Left lung (tissue), 10 donors: Measurements from ENCODE around the gene TOR3A. TPM values are rescaled to one million over a fixed set of nuclear protein-coding genes. Genes with fewer than 3 reads are reported as not detected.

ENCODE experiments used
- ATAC-seq: fragments of 200-7000 bp; cut with Tn5 transposase; one replicate; pipeline ENCODE4 v1.9.1; 2020; ENCODE audit warnings: moderate library complexity
- DNase-seq, 4 donors: peaks; one replicate each; pipeline ENCODE4 v3.0.0-alpha.2; 2013 to 2020
- H3K27ac ChIP-seq, 2 donors: fragments of 200-600 bp; sonication (generic) in 1 of 2; one replicate each; pipeline versions ENCODE4 v1.5.0 to v1.8.0; 2020 to 2021
- H3K27me3 ChIP-seq, 2 donors: fragments of 200-600 bp; sonication (generic) in 1 of 2; one replicate each; pipeline versions ENCODE4 v1.5.0 to v1.8.0; 2020 to 2021
- H3K36me3 ChIP-seq, 2 donors: fragments of 200-600 bp; sonication (generic) in 1 of 2; one replicate each; pipeline versions ENCODE4 v1.5.0 to v1.8.0; 2020 to 2021
- H3K4me1 ChIP-seq, 2 donors: fragments of 200-600 bp; one replicate each; pipeline ENCODE4 v1.8.0; 2021
- H3K4me3 ChIP-seq, 2 donors: fragments of 200-600 bp; sonication (generic) in 1 of 2; one replicate each; pipeline versions ENCODE4 v1.5.0 to v1.8.0; 2020 to 2021; ENCODE audit warnings: mild to moderate bottlenecking in 1 of 2
- H3K9me3 ChIP-seq, 2 donors: fragments of 200-600 bp; sonication (generic) in 1 of 2; one replicate each; pipeline versions ENCODE4 v1.5.0 to v1.8.0; 2020 to 2021
- intact Hi-C, 2 donors: fragments of 100-400 bp; cut with DNase I; formaldehyde crosslinking; loops; one replicate each; pipeline versions ENCODE4 v1.11.2 to v1.14.2; 2022
- polyA plus RNA-seq, 6 donors: library from polyadenylated mRNA; unstranded; fragments of 120-200 nt; gene quantifications; one replicate each; pipeline ENCODE4 v1.2.1, GENCODE V29; 2013; ENCODE audit not compliant: insufficient read length in 6 of 6
- total RNA-seq, 2 donors: library from RNA; stranded (reverse); fragmentation: NEBNext Ultra II Directional; extraction: Animal tissue kit (Norgen Biotek cat#: 25700); gene quantifications; one replicate each; pipeline ENCODE4 v1.2.1, GENCODE V29; 2021
- TF ChIP-seq, protein P1 (sequence below), 2 donors: fragments of 200-600 bp; sonication (generic) in 1 of 2; IDR thresholded peaks; one replicate each; pipeline versions ENCODE4 v1.5.0 to v1.8.0; 2021; ENCODE audit warnings: antibody characterized with exemption in 2 of 2
- donor health status: DM: no; HTN: yes; CAD: no.
- donor health status: DM: no; HTN: no; CAD: no.

TOR3A gene
- total and polyA plus RNA-seq, 8 donors: 22.1 to 30.0 (median 24.2) TPM

DNA sequence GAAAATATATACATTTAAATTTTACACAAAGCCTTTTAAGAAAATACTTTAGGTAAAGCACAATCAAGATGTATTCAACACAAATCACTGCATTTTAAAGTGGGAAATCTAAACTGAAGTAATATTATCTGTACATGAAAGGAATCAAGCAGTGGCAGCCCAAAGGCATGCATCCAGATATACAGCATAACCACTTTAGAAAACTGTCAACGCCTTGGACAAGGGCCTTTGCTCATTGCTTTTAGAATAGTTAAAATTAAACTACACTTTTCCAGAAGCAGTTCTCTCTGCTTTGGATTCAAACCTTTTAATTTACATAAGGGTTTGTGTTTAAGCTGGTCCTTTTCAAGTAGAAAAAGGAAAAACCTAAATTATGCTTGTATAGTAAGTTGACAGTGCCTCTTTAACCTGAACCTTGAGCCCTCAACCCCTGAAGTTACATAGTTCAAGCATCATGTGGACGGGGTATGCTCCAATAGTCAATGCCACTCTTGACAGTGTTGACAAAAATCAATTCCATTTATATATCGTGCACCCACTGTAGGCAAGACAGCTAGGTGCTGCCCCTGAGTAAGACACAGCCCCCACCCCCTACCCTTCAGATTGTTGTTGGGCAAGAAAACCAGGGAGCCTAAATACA, 22.9 kb downstream of the TOR3A start:
- Histone ChIP-seq H3K4me1 (no peaks in the 10 kb centered on the region), H3K27me3 (no peaks in the 10 kb centered on the region), H3K27ac (no peak overlapping the region), H3K36me3 (peaks cover 0 to 52% of the 10 kb centered on the region in 2 donors), H3K9me3 (no peaks in the 10 kb centered on the region), H3K4me3 (no peak overlapping the region)
- DNase-seq (peak in 1 of 4 donors; percentile 13), ATAC-seq (no peak)
- intact Hi-C loops: no loop called here
- TF ChIP-seq, protein P1, sequence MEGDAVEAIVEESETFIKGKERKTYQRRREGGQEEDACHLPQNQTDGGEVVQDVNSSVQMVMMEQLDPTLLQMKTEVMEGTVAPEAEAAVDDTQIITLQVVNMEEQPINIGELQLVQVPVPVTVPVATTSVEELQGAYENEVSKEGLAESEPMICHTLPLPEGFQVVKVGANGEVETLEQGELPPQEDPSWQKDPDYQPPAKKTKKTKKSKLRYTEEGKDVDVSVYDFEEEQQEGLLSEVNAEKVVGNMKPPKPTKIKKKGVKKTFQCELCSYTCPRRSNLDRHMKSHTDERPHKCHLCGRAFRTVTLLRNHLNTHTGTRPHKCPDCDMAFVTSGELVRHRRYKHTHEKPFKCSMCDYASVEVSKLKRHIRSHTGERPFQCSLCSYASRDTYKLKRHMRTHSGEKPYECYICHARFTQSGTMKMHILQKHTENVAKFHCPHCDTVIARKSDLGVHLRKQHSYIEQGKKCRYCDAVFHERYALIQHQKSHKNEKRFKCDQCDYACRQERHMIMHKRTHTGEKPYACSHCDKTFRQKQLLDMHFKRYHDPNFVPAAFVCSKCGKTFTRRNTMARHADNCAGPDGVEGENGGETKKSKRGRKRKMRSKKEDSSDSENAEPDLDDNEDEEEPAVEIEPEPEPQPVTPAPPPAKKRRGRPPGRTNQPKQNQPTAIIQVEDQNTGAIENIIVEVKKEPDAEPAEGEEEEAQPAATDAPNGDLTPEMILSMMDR (IDR thresholded peaks at IDR 0.05): no peak

DNA sequence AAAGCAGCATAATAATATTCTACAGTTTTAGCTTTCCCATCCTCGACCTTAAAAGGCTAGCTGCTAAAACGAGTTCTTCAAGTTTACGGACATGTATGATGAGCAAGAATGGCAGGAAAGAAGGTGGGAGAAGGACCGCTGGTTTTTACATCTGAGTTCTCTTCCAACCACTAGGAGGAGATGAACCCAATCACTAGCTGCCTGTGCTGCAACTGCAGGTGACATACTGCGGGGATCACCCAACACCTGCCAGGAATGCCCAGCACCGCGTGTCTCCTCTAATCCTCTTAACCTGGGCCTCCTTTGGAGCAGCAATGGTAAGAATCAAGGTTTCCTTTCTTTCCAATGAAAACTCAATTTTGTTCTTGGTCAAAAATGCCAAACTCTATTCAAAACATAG, 23.5 kb downstream of the TOR3A start:
- no peak overlapping the region for H3K4me3 ChIP-seq
- H3K36me3 ChIP-seq: peaks cover 0 to 59% of the 10 kb centered on the region in 2 donors
- H3K27me3 ChIP-seq: no peaks in the 10 kb centered on the region
- no peaks in the 10 kb centered on the region for H3K9me3 ChIP-seq
- no peaks in the 10 kb centered on the region for H3K4me1 ChIP-seq
- intact Hi-C loops: no loop called here
- ATAC-seq: peak; percentile 70
- DNase-seq: peak in 1 of 4 donors; percentile 13
- no peak overlapping the region for H3K27ac ChIP-seq
- TF ChIP-seq, protein P1 (IDR thresholded peaks at IDR 0.05): peak in 1 of 2 donors; percentile 26

DNA sequence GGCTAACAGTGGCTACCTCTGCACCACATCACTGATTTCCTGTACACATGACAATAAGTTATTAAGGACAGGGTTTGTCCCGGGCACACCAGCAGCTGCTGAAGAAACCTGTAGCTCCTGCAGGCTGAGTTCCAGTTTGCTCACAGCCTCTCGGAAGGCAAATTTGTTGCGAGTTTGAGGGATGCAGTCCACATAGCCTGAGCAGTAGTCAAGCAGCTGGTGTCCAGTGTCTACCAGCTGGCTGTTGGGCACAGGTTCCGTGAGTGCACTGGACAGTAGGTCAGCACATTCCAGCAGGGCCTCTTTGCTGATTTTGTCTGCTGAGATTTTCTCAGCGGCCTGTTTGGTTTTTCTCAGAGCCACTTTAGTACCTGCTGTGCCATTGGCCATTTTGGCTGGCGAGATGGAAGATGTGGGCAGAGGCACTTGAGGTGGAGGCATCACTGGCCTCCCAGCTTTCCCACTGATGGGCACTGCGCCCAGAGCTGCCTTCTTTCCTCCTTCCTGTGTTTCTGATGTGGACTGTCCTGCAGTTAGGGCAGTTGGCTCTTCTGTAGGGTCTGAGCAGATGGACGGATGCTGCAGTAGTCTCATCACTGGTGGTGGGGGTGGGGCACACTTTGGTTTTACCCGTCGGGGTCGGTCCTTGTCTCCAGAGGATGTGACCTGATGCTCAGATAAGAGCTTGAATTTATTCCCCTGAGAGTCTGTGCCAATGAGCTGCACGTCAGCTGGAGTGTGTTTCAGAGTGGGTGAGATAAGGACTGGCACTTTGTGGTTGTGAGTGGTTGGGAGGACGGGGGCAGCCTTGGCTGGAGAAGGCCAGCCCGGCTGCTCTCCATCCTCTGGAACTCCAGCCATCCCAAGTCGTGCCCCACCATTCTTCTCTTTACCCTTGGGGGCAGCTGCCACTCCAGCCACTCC, 26.1 kb downstream of the TOR3A start:
- DNase-seq: no peak
- intact Hi-C loops: no loop called here
- H3K36me3 ChIP-seq: peaks cover 0 to 67% of the 10 kb centered on the region in 2 donors

DNA sequence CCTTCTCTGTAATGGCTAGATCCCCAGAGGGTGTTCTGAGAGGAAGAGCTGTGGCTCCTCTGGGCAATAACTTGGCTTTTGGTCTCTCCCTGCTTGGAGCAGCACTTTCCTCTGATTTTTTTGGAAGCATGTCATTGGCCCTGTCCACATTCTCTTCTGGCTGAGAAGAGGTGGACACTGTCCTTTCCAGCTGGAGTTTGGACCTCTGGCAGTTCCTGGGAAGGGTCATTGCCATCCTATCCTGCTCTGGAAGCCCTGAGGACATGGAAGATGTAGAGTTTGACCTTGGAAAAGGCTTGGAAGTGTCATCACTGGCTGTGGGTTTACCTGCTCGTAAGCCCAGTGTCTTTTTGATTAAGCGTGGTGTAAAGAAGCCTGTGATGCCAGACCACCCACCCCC, 26.8 kb downstream of the TOR3A start:
- DNase-seq (no peak), ATAC-seq (no peak)
- H3K4me3 ChIP-seq: no peak overlapping the region
- H3K4me1 ChIP-seq: no peaks in the 10 kb centered on the region
- no peak overlapping the region for H3K27ac ChIP-seq
- H3K36me3 ChIP-seq: peaks cover 0 to 74% of the 10 kb centered on the region in 2 donors
- no peaks in the 10 kb centered on the region for H3K27me3 ChIP-seq
- TF ChIP-seq, protein P1 (IDR thresholded peaks at IDR 0.05): no peak
- H3K9me3 ChIP-seq: no peaks in the 10 kb centered on the region
- intact Hi-C loops: no loop called here

More for the DNA sequence above, 26.1 kb downstream of the TOR3A start:
- no peaks in the 10 kb centered on the region for H3K4me1 ChIP-seq
- no peak overlapping the region for H3K27ac ChIP-seq
- no peaks in the 10 kb centered on the region for H3K9me3 ChIP-seq
- TF ChIP-seq, protein P1 (IDR thresholded peaks at IDR 0.05): no peak
- H3K4me3 ChIP-seq: no peak overlapping the region
- ATAC-seq: no peak
- no peaks in the 10 kb centered on the region for H3K27me3 ChIP-seq

DNA sequence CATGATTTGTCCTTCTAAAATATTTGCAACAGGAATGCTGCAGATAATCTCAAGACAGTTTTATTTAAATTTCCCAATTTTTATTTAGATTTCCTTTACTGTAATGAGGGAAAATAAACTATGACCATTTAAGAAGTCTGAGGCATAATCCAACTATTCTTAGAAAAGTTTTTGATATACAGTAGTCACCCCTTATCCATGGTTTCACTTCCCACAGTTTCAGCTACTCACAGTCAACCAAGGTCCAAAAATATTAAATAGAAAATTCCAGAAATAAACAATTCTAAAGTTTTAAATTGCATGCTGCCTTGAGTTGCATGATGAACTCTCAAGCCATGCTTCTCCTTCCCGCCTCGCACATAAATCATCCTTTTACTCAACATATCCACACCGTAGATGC, 33.3 kb downstream of the TOR3A start:
- Histone ChIP-seq H3K27ac (no peak overlapping the region), H3K4me3 (no peak overlapping the region), H3K27me3 (no peaks in the 10 kb centered on the region), H3K9me3 (no peaks in the 10 kb centered on the region), H3K4me1 (no peaks in the 10 kb centered on the region), H3K36me3 (peaks cover 0 to 98% of the 10 kb centered on the region in 2 donors)
- DNase-seq: no peak
- intact Hi-C loops: no loop called here
- no peak for ATAC-seq
- TF ChIP-seq, protein P1 (IDR thresholded peaks at IDR 0.05): no peak
